HG03175 (cell line): Measurements from ENCODE around the gene TBCK.

Source experiments
- ATAC-seq: cut with Tn5 transposase; IDR thresholded peaks from one replicate; pipeline ENCODE4 v1.9.1; 2021; ENCODE audit warnings: mild to moderate bottlenecking, moderate library complexity; ENCODE audit not compliant: unreplicated experiment

The TBCK gene

DNA sequence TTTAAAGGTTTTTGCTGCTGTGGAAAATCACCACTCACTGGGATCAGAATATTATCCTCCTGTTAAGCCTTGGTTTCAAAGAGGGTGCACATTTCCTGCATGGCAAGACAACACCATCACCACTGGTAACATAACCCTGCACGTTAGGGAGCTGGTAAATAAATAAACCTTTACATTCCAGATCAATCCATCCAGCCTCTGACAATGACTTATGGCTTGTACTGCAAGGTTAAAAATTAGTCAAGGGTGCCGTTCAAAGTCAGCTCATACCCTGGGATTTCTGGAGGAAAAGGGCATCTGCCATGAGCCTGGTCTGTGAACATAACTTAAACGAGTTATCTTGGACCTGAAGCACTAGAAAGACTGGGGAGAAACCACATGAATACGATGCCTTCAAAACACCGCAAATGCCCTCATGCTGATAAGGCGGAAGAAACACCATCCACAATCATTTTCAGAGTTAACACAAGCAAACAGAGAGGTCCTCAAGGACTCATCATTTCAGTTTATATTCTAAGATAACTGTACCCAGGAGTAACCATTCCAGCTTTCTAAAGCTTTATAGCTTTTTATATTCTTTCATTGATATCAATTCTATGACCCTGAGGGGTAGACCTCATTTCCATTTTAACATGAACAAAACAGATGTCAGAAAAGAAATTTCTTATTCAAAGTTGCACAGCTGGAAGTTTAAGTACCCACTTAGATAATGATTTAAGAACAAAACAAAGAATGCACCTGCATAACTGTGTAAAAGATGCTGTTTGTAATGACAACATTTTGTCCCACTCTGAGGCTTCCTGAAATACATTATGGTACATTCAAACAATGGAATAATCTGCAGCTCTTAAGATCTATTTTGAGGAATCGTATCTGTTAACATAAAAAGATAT lies 317.6 kb downstream of the TBCK start:
- no peak for ATAC-seq

DNA sequence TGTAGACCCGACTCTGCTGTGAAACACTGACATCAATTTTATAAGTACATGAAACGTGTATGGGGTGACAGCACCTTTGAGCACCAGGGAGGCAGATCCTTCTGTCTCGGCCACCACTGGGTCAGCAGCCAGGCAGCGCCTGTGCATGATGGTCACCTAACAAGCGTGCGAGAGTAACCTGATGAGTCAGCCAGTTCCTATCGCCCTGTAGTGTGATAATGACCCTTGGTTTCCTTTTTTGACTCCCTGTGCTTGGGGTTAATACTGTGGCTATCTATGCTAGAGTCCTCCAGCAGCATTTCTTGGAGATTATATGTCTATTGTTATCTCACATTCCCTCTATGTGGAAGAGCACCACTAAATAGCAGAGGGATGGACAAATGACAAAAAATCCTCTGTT lies 319.2 kb downstream of the TBCK start:
- ATAC-seq = no peak

DNA sequence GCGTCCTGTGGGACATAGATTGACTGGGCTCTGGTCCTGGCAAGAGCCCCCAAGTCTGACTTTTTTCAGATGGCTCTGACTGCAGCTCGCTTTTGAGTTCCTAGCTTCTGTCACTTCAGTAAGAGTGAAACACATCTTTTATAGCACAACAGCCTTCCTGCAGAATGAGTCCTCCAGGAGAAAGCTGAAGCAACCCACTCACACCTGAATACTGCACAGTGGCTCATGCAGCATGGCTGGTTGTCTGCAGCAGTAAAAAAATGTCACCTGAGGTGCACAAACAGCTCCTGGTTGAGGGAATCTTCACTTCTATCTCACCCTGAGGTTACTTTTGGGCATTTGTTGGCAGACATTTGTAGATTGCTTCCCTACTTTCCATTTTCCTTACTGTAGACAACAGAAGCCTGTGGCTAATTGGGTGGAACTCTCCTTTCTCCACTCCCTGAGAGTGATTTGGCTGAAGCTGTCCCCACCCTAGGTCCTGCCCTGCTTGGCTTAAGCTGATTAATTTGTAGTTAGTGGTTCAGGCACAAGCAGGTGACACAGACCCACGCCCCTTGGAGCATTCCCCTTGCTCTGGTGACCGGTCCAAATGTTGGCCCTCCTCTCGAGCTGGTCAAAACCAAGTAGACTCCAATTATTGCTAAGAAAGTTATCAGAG lies 321.0 kb downstream of the TBCK start:
- ATAC-seq = no peak

DNA sequence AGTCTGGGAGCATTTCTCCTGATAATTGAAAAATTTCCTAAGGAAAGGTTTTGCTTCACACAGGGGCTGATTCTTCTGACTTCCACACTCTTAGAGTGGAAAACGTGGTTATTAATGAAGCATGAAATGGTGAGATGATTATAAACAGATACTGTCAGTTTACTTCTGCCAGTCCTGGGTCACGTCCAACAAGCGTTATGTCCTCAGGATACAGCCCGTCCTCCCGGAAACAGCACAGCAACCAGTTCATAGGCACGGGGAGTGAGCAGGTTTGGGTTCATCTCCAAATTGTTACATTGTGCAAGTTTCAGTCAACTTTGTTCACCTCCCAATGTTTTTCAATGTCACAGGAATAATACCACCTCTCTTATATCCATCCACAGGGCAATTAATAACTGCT lies 321.9 kb downstream of the TBCK start:
- ATAC-seq = no peak

DNA sequence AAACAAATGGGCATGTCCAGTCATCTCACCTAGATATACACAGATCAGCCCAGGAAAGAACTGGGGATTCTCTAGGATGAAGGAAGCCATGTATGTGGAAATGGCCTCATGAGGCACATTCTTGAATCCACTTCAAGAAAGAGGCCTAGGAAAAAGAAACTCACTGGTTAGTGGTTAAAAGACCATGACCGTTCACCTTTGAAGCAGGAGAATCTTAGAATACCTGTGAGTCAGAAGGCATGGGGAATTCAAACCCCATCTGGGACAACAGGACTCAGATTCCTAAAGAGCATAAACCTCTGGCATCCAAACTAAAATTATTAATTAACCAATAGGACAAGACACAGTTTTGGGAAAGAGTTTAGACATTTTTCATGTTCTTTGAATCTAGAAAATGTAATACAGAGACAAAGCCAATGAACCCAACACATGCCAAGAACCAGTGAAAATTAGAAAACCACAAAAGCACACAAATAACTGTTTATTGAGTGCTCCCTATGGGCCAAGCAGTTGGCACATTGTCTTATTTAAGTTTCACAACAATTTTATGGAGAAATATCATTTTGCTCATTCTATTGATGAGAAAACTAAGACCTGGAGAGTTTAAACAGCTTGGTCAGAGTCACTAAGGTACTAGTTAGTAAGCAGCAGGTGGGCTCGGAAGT lies 323.2 kb downstream of the TBCK start:
- no peak for ATAC-seq

DNA sequence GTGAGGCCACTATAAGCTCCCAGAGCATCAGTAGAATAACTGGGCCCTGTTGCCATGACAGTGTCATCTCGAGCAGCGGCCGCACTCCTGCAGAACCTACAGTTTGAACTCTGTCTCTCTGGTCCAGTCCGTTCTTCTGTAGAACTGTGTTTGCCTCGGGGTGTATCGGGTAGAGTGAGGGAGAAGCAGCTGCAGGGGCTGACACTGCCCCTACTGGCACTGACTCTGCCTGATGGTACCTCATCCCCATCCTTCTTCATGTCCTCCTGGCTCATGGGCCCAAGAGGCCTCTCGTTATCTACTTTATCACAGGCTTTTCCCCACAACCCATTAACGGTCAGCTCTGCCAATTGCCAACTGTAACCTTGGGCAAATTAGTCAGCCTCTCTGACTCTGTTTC lies 324.3 kb downstream of the TBCK start:
- ATAC-seq = no peak
